Measurements from ENCODE around the gene MYBPH.

MYBPH gene

DNA sequence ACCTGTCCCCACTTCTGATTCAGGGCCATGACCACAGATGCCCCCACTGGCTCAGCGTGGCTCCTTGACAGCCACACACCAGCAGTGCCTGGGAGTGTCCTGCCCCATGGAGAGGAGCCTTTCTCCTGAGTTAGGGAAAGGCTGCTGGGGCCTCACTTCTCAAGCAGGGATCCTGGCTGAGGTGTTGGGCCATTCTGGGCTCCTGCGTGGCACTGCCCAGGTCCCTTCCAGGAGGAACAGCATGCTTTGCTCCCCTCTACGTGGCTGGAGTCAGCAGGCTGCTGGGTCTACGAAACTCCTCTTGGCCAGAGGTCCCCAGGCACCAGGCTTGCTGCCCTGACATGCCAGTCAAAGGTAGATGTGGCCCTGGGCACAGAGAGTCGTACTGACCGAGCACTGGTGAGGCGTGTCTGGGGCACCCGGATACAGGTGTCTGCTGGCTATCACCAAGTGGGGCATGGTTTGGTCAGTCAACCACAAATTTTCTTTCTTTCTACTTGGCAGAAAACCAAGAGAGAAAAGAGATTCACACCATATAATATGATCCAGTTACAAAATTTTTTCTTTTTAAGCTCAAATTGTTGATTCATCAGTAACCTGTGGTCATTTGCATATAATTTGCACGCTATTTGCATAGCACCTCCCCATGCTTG is 44.0 kb downstream of the MYBPH start:
- Histone ChIP-seq H3K79me1 (ENCODE audit: low read depth, low read length) (no peaks in the 10 kb centered on the region), H3K23ac (ENCODE audit: low read depth, low read length, poor library complexity) (no peak overlapping the region), H3K4me2 (ENCODE audit: insufficient read depth, low read length, poor library complexity, severe bottlenecking) (no peak overlapping the region), H2BK5ac (ENCODE audit: low read length) (no peak overlapping the region), H3K27me3 (ENCODE audit: control insufficient read depth in 3 of 3, insufficient read depth in 3 of 3, low read depth in 1 of 3, low read length in 3 of 3) (peaks cover 0 to 30% (median 15%) of the 10 kb centered on the region in 3 experiments), H3K4me3 (ENCODE audit: low read length in 2 of 2) (no peak overlapping the region), H3K4me1 (ENCODE audit: control insufficient read depth in 2 of 2, insufficient read depth in 1 of 2, low read depth in 1 of 2, low read length in 2 of 2) (peaks cover 9 to 17% of the 10 kb centered on the region in 2 donors), H3K14ac (ENCODE audit: low read length) (no peak overlapping the region), H4K8ac (ENCODE audit: low read depth, low read length) (no peak overlapping the region), H2BK120ac (ENCODE audit: low read depth, low read length) (no peak overlapping the region), H3K4ac (ENCODE audit: low read length) (no peak overlapping the region), H2AK5ac (ENCODE audit: low read depth, low read length) (no peak overlapping the region), H3K18ac (ENCODE audit: low read length) (peak overlapping the region; percentile 37), H3K36me3 (replicated peaks in 1 of 2; ENCODE audit: control insufficient read depth in 2 of 2, insufficient read depth in 2 of 2, low read length in 2 of 2) (no peaks in the 10 kb centered on the region), H3K9me3 (replicated peaks in 1 of 2; ENCODE audit: control insufficient read depth in 2 of 2, insufficient read depth in 1 of 2, low read depth in 1 of 2, low read length in 2 of 2) (no peaks in the 10 kb centered on the region), H4K91ac (ENCODE audit: low read depth, low read length, poor library complexity) (no peak overlapping the region), H2BK12ac (ENCODE audit: low read length) (no peak overlapping the region), H2AFZ (ENCODE audit: low read length) (no peak overlapping the region), H2BK15ac (ENCODE audit: low read length) (peak overlapping the region; percentile 61), H3K27ac (replicated peaks; ENCODE audit: low read length) (no peak overlapping the region), H3K9ac (ENCODE audit: low read depth, low read length, poor library complexity) (no peak overlapping the region)
- no CpG with 5 or more reads among the region's 9 CpGs for WGBS, 2 donors (ENCODE audit: extremely low coverage in 2 of 2, insufficient read length in 2 of 2, insufficient replicate concordance in 1 of 2)
- DNase-seq (ENCODE audit: low spot score): no peak

DNA sequence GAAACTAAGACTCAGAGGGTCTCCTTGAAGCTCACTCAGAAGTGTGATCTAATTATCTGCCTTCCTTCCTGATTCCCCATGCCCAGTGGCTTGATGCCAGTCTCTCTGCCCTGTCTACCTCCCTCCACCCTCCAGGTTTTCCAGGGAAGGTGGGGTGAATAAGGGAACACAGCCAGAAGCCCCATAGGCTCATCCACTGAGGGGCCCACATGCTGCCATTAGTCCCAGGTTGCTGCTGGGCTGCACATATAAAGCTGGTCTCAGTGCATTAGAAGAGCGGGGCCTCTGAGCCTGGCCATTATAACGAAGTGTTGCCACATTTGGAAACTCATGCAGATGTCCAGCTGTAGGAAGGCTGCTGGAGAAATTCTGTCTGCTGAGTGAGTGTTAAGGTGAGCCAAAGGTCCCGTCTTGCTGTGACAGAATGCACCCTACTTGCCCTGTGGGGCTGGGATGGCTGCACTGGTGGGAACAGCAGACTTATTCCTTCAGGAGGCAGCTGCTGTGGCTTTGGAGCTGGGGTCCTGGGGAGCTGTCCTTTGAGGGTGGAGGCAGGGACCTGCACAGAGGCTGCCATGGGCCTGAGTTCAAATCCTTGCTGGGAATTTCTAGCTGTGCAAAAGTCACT is 45.2 kb downstream of the MYBPH start:
- Histone ChIP-seq H3K23ac (ENCODE audit: low read depth, low read length, poor library complexity) (no peak overlapping the region), H3K4me3 (ENCODE audit: low read length in 2 of 2) (no peak overlapping the region), H3K14ac (ENCODE audit: low read length) (no peak overlapping the region), H2BK12ac (ENCODE audit: low read length) (no peak overlapping the region), H2AK5ac (ENCODE audit: low read depth, low read length) (no peak overlapping the region), H3K4me1 (ENCODE audit: control insufficient read depth in 2 of 2, insufficient read depth in 1 of 2, low read depth in 1 of 2, low read length in 2 of 2) (peaks cover 9 to 22% of the 10 kb centered on the region in 2 donors), H3K9me3 (replicated peaks in 1 of 2; ENCODE audit: control insufficient read depth in 2 of 2, insufficient read depth in 1 of 2, low read depth in 1 of 2, low read length in 2 of 2) (no peaks in the 10 kb centered on the region), H3K18ac (ENCODE audit: low read length) (no peak overlapping the region), H3K79me1 (ENCODE audit: low read depth, low read length) (no peaks in the 10 kb centered on the region), H2AFZ (ENCODE audit: low read length) (no peak overlapping the region), H3K36me3 (replicated peaks in 1 of 2; ENCODE audit: control insufficient read depth in 2 of 2, insufficient read depth in 2 of 2, low read length in 2 of 2) (no peaks in the 10 kb centered on the region), H3K27me3 (ENCODE audit: control insufficient read depth in 3 of 3, insufficient read depth in 3 of 3, low read depth in 1 of 3, low read length in 3 of 3) (peaks cover 0 to 35% (median 15%) of the 10 kb centered on the region in 3 experiments), H2BK5ac (ENCODE audit: low read length) (no peak overlapping the region), H2BK120ac (ENCODE audit: low read depth, low read length) (no peak overlapping the region), H3K9ac (ENCODE audit: low read depth, low read length, poor library complexity) (no peak overlapping the region), H2BK15ac (ENCODE audit: low read length) (no peak overlapping the region), H3K4me2 (ENCODE audit: insufficient read depth, low read length, poor library complexity, severe bottlenecking) (no peak overlapping the region), H4K91ac (ENCODE audit: low read depth, low read length, poor library complexity) (no peak overlapping the region), H3K27ac (replicated peaks; ENCODE audit: low read length) (no peak overlapping the region), H4K8ac (ENCODE audit: low read depth, low read length) (no peak overlapping the region), H3K4ac (ENCODE audit: low read length) (no peak overlapping the region)
- no peak for DNase-seq (ENCODE audit: low spot score)
- WGBS, 2 donors (ENCODE audit: extremely low coverage in 2 of 2, insufficient read length in 2 of 2, insufficient replicate concordance in 1 of 2): no CpG with 5 or more reads among the region's 3 CpGs

DNA sequence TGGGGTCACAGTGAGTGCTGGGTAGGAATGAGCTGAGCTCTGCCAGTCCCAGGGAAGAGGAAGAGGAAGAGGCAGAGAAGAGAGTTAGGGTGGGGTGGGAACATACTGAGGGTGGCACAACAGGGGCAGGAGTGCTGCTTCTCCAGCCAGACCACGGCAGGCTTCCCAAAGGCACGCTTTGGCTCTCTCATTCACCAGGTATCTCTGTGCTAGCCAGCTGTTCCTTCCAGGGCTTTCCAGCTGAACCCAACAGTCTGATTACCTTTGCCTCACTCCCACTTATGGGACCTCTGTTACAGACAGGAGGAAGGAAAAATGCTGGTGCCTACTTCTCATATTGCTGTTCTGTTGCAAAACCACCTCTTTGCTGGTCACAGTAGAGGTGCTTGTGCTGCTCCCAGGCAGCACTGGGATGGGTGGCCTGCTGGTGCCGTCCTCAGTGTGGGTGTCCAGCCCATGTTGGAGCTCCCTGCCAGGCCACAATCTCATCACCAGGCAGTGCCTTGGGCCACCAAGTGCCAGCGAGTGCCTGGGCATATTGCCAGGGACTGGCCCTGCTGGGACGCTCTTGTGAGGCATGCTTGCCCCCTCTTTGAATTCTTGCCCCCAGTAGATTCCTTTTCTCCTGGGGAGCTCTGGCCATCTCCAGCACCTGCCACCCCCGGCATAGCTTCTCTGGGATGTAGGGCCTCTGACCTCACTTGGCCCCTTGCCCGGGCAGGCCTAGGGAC is 46.0 kb downstream of the MYBPH start:
- Histone ChIP-seq H3K14ac (ENCODE audit: low read length) (no peak overlapping the region), H2AK5ac (ENCODE audit: low read depth, low read length) (peak overlapping the region; percentile 68), H4K91ac (ENCODE audit: low read depth, low read length, poor library complexity) (no peak overlapping the region), H3K18ac (ENCODE audit: low read length) (peak overlapping the region; percentile 29), H3K27me3 (ENCODE audit: control insufficient read depth in 3 of 3, insufficient read depth in 3 of 3, low read depth in 1 of 3, low read length in 3 of 3) (peaks cover 0 to 43% (median 15%) of the 10 kb centered on the region in 3 experiments), H3K79me1 (ENCODE audit: low read depth, low read length) (no peaks in the 10 kb centered on the region), H2AFZ (ENCODE audit: low read length) (no peak overlapping the region), H3K4me1 (ENCODE audit: control insufficient read depth in 2 of 2, insufficient read depth in 1 of 2, low read depth in 1 of 2, low read length in 2 of 2) (peaks cover 9 to 22% of the 10 kb centered on the region in 2 donors), H3K4me3 (ENCODE audit: low read length in 2 of 2) (no peak overlapping the region), H3K36me3 (replicated peaks in 1 of 2; ENCODE audit: control insufficient read depth in 2 of 2, insufficient read depth in 2 of 2, low read length in 2 of 2) (no peaks in the 10 kb centered on the region), H3K27ac (replicated peaks; ENCODE audit: low read length) (no peak overlapping the region), H3K4me2 (ENCODE audit: insufficient read depth, low read length, poor library complexity, severe bottlenecking) (no peak overlapping the region), H4K8ac (ENCODE audit: low read depth, low read length) (no peak overlapping the region), H2BK15ac (ENCODE audit: low read length) (no peak overlapping the region), H2BK5ac (ENCODE audit: low read length) (no peak overlapping the region), H2BK120ac (ENCODE audit: low read depth, low read length) (no peak overlapping the region), H3K9me3 (replicated peaks in 1 of 2; ENCODE audit: control insufficient read depth in 2 of 2, insufficient read depth in 1 of 2, low read depth in 1 of 2, low read length in 2 of 2) (no peaks in the 10 kb centered on the region), H3K23ac (ENCODE audit: low read depth, low read length, poor library complexity) (peak overlapping the region; percentile 90), H2BK12ac (ENCODE audit: low read length) (peak overlapping the region; percentile 0), H3K9ac (ENCODE audit: low read depth, low read length, poor library complexity) (no peak overlapping the region), H3K4ac (ENCODE audit: low read length) (no peak overlapping the region)
- no peak for DNase-seq (ENCODE audit: low spot score)
- no CpG with 5 or more reads among the region's 7 CpGs for WGBS, 2 donors (ENCODE audit: extremely low coverage in 2 of 2, insufficient read length in 2 of 2, insufficient replicate concordance in 1 of 2)

Measured in neuronal stem cell (in vitro differentiated cells).